ENCODE measurements around the gene LOC101059915.

LOC101059915 gene

DNA sequence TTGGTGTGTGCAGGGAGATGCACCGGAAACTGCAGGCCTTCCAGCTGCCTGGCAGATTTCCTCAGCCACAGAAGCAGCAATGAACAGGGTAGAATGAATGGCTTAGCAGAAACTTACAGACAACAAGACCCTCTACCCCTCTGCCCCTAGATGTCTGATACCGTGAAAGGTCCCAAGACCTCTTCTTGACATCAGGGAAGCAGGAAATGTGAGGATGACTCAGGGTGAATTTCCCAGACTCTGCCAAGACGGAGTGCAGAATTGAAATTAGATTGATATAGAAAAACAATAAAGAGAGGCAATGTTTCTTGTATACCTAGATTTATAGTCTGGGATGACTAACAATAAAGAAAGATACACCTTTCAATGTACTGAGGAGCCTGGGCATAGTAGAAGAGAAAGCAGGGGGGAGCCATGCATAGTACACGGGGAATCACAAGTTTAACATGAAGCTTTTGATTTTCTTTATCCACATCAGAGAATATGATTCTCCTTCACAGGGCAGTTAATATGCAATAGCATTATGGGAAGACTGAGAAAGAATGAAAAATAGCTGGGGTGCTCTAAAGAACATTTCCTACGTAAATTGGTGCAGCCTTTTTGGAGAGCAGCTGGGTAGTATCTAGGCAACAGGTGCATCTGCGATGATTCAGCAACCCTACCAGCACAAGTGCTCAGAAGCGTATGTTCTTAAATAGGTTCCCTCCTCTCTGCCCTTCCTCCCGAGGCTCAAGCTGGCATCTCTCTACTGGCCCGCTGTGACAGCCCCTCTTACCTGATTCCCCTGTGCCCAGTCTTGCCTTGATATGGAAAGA, 30.7 kb upstream of the LOC101059915 start (continued):
- no peak for TF ChIP-seq ZNF615 (CRISPR knock-in tag; IDR thresholded peaks at IDR 0.05; ENCODE audit: borderline replicate concordance)
- no peak for TF ChIP-seq ZNF816 (CRISPR knock-in tag; IDR thresholded peaks at IDR 0.05; ENCODE audit: borderline replicate concordance)

DNA sequence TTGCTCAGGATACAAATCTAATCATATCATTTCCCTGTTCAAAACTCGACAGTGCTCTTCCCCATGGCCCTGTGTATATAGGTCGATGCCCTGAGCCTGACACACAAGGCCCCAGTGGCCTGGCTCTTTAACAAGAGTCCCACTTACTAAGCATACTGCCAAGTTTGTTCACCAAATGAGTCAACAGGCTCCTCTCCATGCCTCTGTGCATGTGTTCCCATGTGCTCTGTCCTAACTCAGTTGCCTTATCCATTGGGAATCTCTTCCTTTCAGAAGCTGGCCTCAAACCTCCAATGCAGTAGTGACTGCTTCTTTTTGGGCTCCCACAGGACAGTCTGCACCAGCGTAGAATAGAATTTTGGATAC, 30.1 kb upstream of the LOC101059915 start:
- no peak for DNase-seq (ENCODE audit: low spot score)

More for the DNA sequence above, 30.1 kb upstream of the LOC101059915 start:
- no peak overlapping the region for H3K27ac ChIP-seq (ENCODE audit: extremely low read length, insufficient read depth, low read length)
- H3K27me3 ChIP-seq (ENCODE audit: control insufficient read depth in 1 of 2, insufficient read depth in 2 of 2, low read length in 2 of 2) = no peaks in the 10 kb centered on the region; a peak in 1 of 5 replicates
- H3K79me2 ChIP-seq (ENCODE audit: insufficient read depth, low read length) = no peaks in the 10 kb centered on the region
- H3K36me3 ChIP-seq (replicated peaks in 1 of 2; ENCODE audit: control insufficient read depth in 1 of 2, insufficient read depth in 2 of 2, low read length in 2 of 2) = no peaks in the 10 kb centered on the region
- WGBS (ENCODE audit: low lambda C conversion rate) = 40% methylated on average over 2 of the region's 3 CpGs
- in situ Hi-C loops (cut with HindIII; ENCODE audit: extremely low pct_ligation_motif_present, low pct_unique_long_range_greater_than_20kb) (no loop called here), intact Hi-C loops (cut with micrococcal nuclease; ENCODE audit: unreplicated experiment) (no loop called here)
- no peak overlapping the region for H3K4me3 ChIP-seq (replicated peaks in 1 of 3; ENCODE audit: insufficient read depth in 1 of 3, low read depth in 2 of 3, low read length in 3 of 3)
- ChIA-PET CTCF (ENCODE audit: low intra/inter-chr PET ratio, low total read pairs) (no interaction called here), POLR2A (no interaction called here)
- TF ChIP-seq SMARCE1 (IDR thresholded peaks at IDR 0.05; ENCODE audit: borderline replicate concordance) = no peak
- TF ChIP-seq ZNF839 (CRISPR knock-in tag; IDR thresholded peaks at IDR 0.05; ENCODE audit: borderline replicate concordance) = no peak
- no peak for TF ChIP-seq NR2C2 (CRISPR knock-in tag; IDR thresholded peaks at IDR 0.05; ENCODE audit: borderline replicate concordance)
- no peak for TF ChIP-seq MED8 (CRISPR knock-in tag; IDR thresholded peaks at IDR 0.05; ENCODE audit: insufficient replicate concordance)
- no peak for TF ChIP-seq ZSCAN30 (CRISPR knock-in tag; IDR thresholded peaks at IDR 0.05)
- no peak for TF ChIP-seq ZBTB42 (CRISPR knock-in tag; IDR thresholded peaks at IDR 0.05)
- TF ChIP-seq ZNF496 (CRISPR knock-in tag; IDR thresholded peaks at IDR 0.05; ENCODE audit: insufficient replicate concordance) = no peak
- no peak for TF ChIP-seq FOSL1 (CRISPR knock-in tag; IDR thresholded peaks at IDR 0.05; ENCODE audit: borderline replicate concordance)
- TF ChIP-seq, protein P1, sequence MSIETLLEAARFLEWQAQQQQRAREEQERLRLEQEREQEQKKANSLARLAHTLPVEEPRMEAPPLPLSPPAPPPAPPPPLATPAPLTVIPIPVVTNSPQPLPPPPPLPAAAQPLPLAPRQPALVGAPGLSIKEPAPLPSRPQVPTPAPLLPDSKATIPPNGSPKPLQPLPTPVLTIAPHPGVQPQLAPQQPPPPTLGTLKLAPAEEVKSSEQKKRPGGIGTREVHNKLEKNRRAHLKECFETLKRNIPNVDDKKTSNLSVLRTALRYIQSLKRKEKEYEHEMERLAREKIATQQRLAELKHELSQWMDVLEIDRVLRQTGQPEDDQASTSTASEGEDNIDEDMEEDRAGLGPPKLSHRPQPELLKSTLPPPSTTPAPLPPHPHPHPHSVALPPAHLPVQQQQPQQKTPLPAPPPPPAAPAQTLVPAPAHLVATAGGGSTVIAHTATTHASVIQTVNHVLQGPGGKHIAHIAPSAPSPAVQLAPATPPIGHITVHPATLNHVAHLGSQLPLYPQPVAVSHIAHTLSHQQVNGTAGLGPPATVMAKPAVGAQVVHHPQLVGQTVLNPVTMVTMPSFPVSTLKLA (IDR thresholded peaks at IDR 0.05) = no peak
- TF ChIP-seq, protein P2, sequence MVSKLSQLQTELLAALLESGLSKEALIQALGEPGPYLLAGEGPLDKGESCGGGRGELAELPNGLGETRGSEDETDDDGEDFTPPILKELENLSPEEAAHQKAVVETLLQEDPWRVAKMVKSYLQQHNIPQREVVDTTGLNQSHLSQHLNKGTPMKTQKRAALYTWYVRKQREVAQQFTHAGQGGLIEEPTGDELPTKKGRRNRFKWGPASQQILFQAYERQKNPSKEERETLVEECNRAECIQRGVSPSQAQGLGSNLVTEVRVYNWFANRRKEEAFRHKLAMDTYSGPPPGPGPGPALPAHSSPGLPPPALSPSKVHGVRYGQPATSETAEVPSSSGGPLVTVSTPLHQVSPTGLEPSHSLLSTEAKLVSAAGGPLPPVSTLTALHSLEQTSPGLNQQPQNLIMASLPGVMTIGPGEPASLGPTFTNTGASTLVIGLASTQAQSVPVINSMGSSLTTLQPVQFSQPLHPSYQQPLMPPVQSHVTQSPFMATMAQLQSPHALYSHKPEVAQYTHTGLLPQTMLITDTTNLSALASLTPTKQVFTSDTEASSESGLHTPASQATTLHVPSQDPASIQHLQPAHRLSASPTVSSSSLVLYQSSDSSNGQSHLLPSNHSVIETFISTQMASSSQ (IDR thresholded peaks at IDR 0.05; ENCODE audit: low read depth) = no peak
- TF ChIP-seq, protein P2 (CRISPR knock-in tag; IDR thresholded peaks at IDR 0.05; ENCODE audit: borderline replicate concordance) = no peak
- TF ChIP-seq NFE2L1 (CRISPR knock-in tag; IDR thresholded peaks at IDR 0.05; ENCODE audit: borderline replicate concordance) = no peak
- TF ChIP-seq, protein P3, sequence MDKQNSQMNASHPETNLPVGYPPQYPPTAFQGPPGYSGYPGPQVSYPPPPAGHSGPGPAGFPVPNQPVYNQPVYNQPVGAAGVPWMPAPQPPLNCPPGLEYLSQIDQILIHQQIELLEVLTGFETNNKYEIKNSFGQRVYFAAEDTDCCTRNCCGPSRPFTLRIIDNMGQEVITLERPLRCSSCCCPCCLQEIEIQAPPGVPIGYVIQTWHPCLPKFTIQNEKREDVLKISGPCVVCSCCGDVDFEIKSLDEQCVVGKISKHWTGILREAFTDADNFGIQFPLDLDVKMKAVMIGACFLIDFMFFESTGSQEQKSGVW (CRISPR knock-in tag; IDR thresholded peaks at IDR 0.05; ENCODE audit: borderline replicate concordance) = no peak
- no peak for TF ChIP-seq FOXK1 (CRISPR knock-in tag; IDR thresholded peaks at IDR 0.05; ENCODE audit: borderline replicate concordance, low read depth)
- ATAC-seq (peak; percentile 55; the same call in 1 of the 3 replicates), FAIRE-seq (no peak)
- peaks cover 33% of the 10 kb centered on the region for H3K4me1 ChIP-seq (ENCODE audit: insufficient read depth, low read length)
- H3K4me2 ChIP-seq (ENCODE audit: low read depth, low read length) = no peak overlapping the region
- H3K9me3 ChIP-seq (ENCODE audit: low read length) = no peaks in the 10 kb centered on the region
- BruUV-seq (replicated peaks) = no TSS peak
- H2AFZ ChIP-seq (ENCODE audit: low read length) = no peak overlapping the region
- H3K9ac ChIP-seq (ENCODE audit: insufficient read depth, low read depth, low read length) = no peak overlapping the region
- H4K20me1 ChIP-seq (ENCODE audit: insufficient read depth, low read length) = no peaks in the 10 kb centered on the region
